SK-N-MC (cell line): ENCODE data around the gene PHLDA1.
"Not testable (repeated sequence)": the region's sequence is repeated elsewhere in the genome, so short reads cannot be mapped to it uniquely, and the experiment has no call there.

Source experiments
- EZH2 ChIP-seq: fragments of 200-600 bp; sonication (generic); IDR thresholded peaks from one replicate; pipeline ENCODE4 v1.6.1; 2017; ENCODE audit warnings: antibody characterized with exemption
- FOXP2 ChIP-seq: optimal IDR thresholded peaks from 2 replicates; pipeline ENCODE3; 2011; ENCODE audit warnings: mild to moderate bottlenecking, moderate library complexity; ENCODE audit not compliant: insufficient read depth; ENCODE audit errors: extremely low read length, control extremely low read depth

GRCh38 chr12:75983851-75984250 is 47.7 kb downstream of the PHLDA1 start:
- TF ChIP-seq FOXP2, EZH2: not testable (repeated sequence)
